ENCODE data around the gene PRM3.

PRM3 gene

GRCh38 chr16:11280616-11281522 lies 7.4 kb upstream of the PRM3 start, which contains the start of gene PRM1:
PRM1 (minus strand) TSS chr16:11281330; CDS start chr16:11281238, 92 bp downstream.
- DNase-seq = no peak

GRCh38 chr16:11278681-11279628 lies 5.5 kb upstream of the PRM3 start:
- DNase-seq = no peak

- DNase-seq = no peak
Measured at GRCh38 chr16:11277607-11278337, 4.3 kb upstream of the PRM3 start.

- DNase-seq = no peak
Measured at GRCh38 chr16:11276896-11277593, 3.6 kb upstream of the PRM3 start.

- DNase-seq = no peak
Measured at GRCh38 chr16:11276143-11276895, 2.9 kb upstream of the PRM3 start, which contains the start of gene PRM2. PRM2 (minus strand) TSS chr16:11276480; CDS start chr16:11276370, 110 bp downstream.

GRCh38 chr16:11274964-11275363 lies 1.5 kb upstream of the PRM3 start:
- no peak for DNase-seq

- DNase-seq = peak; percentile 5
Measured at GRCh38 chr16:11273721-11274324, 394 bp upstream of the PRM3 start.

GRCh38 chr16:11272484-11272883 lies 945 bp downstream of the PRM3 start:
- no peak for DNase-seq

- no peak for DNase-seq
Measured at GRCh38 chr16:11271610-11272009, 1.8 kb downstream of the PRM3 start.

- DNase-seq = no peak
Measured at GRCh38 chr16:11270602-11271162, 2.7 kb downstream of the PRM3 start.

- no peak for DNase-seq
Measured at GRCh38 chr16:11268921-11269375, 4.5 kb downstream of the PRM3 start, which contains the start of gene TNP2. TNP2 (minus strand) TSS chr16:11269325; CDS start chr16:11269262, 63 bp downstream.

GRCh38 chr16:11265124-11265523 lies 8.3 kb downstream of the PRM3 start:
- no peak for DNase-seq

GRCh38 chr16:11264155-11264832 lies 9.1 kb downstream of the PRM3 start:
- no peak for DNase-seq

- DNase-seq = no peak
Measured at GRCh38 chr16:11263737-11264136, 9.7 kb downstream of the PRM3 start.

GRCh38 chr16:11262915-11263314 lies 10.5 kb downstream of the PRM3 start:
- no peak for DNase-seq

- DNase-seq = no peak
Measured at GRCh38 chr16:11260596-11260966, 12.8 kb downstream of the PRM3 start.

- DNase-seq = no peak
Measured at GRCh38 chr16:11259655-11260595, 13.5 kb downstream of the PRM3 start.
